Hematopoietic multipotent progenitor cell treated with erythropoietin and hydrocortisone succinate and interleukin-3 and kit ligand, for 15 days (in vitro differentiated cells): ENCODE results near the gene CCDC34.
"Not testable (repeated sequence)": the region's sequence is repeated elsewhere in the genome, so short reads cannot be mapped to it uniquely, and the experiment has no call there.

Experiments
- DNase-seq: peaks from one replicate; pipeline ENCODE4 v3.0.0-alpha.2; 2015; ENCODE audit warnings: low spot score

The CCDC34 gene

DNA sequence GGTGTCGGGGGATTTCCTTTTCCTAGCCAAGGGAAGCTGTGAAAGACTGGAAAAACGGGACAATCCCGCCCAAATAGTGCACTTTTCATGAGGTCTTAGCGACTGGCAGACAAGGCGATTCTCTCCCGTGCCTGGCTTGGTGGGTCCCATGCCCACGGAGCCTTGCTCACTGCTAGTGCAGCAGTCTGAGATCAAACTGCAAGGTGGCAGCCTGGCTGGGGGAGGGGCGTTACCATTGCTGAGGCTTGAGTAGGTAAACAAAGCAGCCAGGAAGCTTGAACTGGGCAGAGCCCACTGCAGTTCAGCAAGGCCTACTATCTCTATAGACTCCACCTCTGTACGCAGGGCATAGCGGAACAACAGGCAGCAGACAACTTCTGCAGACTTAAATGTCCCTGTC is 41.7 kb downstream of the CCDC34 start:
- not testable (repeated sequence) for DNase-seq

GRCh38 chr11:27319072-27319471 is 43.9 kb downstream of the CCDC34 start:
- no peak for DNase-seq

GRCh38 chr11:27317751-27318150 is 45.3 kb downstream of the CCDC34 start:
- no peak for DNase-seq

DNA sequence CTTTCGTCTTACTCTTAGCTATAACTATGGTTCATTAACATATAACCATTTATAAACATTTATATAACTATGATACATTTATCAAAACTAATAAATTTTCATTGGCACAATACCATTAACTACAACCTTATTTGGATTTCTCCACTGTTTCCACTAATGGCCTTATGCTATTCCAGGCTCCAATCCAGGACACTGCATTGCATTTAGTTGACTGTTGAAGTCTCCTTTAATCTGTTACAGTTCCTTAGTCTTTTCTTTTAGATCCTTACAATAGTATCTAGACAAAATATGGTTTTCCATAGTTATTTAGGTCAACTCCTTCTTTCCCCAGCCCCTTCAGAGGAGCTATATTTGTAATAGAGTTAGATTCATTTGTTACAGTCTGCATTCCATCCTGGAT is 47.2 kb downstream of the CCDC34 start:
- DNase-seq, result no peak

- DNase-seq, result no peak
These were observed 49.7 kb downstream of the CCDC34 start for GRCh38 chr11:27313157-27313821.

DNA sequence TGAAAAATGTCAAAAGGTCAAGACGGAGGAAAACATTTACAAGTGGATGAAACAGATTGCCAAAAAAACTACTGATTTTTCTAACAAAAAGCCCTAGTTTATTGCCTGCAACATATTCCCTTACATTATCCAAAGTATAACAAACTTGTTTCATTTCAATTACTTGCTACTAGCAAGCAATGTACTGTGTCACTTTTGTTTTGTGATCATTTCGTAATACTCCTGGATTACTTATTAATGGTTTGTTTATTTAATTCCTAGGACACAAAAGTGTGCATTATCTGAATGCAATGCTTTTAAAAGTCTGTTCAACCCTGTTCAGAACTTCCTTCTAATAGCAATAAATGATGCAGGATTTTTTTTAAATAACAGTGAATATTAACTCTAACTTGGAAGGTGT is 50.9 kb downstream of the CCDC34 start:
- no peak for DNase-seq

DNA sequence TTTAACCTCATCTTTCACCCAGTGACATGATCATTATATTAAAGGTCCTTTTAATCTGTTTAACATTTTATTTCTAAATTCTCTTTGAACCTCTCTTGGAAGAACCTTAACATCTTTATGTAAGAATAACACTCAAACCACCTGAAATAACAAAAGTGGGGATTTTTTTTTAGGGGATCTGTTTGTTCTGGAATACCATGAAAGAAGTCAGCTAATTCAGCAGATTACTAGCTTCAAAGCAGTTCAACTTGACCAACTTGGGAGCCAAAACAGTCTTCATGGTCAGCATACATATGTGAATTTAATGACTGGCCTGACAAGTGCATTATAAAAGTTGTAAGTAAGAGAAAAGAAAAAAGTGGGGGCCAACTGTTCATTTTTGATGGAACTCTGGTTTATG is 52.3 kb downstream of the CCDC34 start:
- DNase-seq, result no peak

DNA sequence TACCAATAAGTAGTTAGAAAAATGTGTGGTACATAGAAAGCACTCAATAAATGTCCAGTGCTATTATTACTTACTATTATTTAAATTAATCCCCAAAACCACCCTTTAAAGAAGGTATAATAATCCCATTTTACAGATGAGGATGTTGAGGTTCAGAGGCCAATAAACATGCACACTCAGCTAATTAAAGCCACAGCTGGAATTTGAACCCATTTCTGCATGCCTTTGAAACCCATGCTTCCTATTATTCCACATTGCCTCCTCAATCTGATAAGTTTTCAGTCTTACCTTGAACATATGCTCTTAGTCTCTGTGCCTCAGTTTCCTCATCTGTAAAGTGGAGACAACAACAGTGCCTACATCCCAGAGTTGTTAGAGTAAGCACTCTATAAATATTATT is 52.8 kb downstream of the CCDC34 start:
- no peak for DNase-seq

DNA sequence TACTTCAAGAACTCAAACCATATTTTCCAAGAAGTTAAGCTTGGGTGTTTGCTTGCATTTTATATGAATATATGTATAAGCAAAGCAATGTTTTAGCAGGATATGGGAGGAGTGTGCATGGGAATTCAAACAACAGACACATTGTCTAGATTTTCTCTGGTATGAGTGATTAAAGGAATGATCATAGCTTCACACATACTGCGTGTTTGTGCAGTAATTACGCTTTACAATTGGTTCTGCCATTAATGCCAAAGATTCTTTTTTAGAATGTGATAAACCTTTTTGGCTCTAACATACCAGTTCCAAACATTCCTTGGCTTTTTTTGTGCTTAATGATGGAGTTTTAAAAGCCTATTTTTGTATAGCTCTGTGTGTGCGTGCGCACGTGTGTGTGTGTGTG is 54.0 kb downstream of the CCDC34 start:
- no peak for DNase-seq

- no peak for DNase-seq
These were observed 55.8 kb downstream of the CCDC34 start for GRCh38 chr11:27307232-27307631.

GRCh38 chr11:27305751-27306150 is 57.3 kb downstream of the CCDC34 start:
- no peak for DNase-seq

GRCh38 chr11:27304514-27304913 is 58.5 kb downstream of the CCDC34 start:
- DNase-seq, result no peak

GRCh38 chr11:27303903-27304302 is 59.1 kb downstream of the CCDC34 start:
- DNase-seq, result no peak

- no peak for DNase-seq
These were observed 62.0 kb downstream of the CCDC34 start for GRCh38 chr11:27300974-27301373.

- no peak for DNase-seq
These were observed 65.4 kb downstream of the CCDC34 start for GRCh38 chr11:27297616-27298015.

GRCh38 chr11:27296497-27296896 is 66.5 kb downstream of the CCDC34 start:
- peak; percentile 48 for DNase-seq

GRCh38 chr11:27295928-27296327 is 67.1 kb downstream of the CCDC34 start:
- DNase-seq, result no peak

DNA sequence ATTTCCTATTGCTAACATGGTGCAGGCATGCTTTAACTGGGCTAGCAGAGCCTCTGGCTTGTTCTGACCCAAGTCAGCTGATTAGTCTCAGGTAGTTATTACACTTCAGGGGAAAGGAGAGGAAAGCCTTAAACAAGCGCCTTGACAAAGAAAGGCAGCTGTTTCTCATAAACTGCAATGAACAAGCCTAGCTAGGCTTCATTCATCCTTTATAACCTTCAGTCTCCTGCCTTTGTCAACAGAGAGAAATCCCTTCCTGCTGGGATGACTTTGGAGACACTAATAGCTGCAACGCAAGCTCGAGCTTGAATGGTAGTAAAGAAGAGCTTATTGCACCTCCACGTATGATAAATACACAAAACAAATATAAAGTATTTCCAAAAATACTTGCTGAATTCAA is 68.4 kb downstream of the CCDC34 start:
- DNase-seq, result no peak

GRCh38 chr11:27293515-27294417 is 69.2 kb downstream of the CCDC34 start:
- no peak for DNase-seq

GRCh38 chr11:27292637-27293010 is 70.4 kb downstream of the CCDC34 start:
- DNase-seq, result no peak

GRCh38 chr11:27291954-27292636 is 70.9 kb downstream of the CCDC34 start:
- DNase-seq, result no peak

DNA sequence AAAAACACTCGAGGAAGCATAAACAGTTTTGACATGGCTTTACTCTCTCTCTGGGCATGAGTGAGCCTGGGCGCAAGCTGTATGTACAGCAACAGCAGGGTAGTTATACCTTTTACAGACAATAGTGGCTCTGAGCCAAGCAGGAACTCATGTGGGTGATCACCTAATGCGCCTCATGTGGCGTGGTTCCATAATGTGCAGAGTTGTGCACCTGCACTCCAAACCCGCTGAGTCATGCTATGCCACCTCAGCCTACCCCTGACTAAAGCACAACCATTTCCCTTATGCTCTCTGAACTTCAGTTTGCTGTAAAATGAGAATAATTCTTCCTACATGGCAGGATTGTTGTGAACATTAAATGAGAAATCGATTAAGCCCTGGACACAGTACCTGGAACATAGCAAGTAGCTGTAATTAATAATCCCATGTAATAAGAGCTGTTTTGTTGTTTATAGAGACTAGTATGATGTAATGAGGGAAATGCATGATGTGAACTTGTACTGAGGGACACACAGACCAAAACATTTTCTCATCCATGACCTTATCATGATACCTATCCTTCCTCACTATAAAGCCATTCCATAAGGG is 71.6 kb downstream of the CCDC34 start:
- no peak for DNase-seq
